H9 (cell line): Measurements from ENCODE around the gene ERICH2. TPM values are rescaled to one million over a fixed set of nuclear protein-coding genes. Genes with fewer than 3 reads are reported as not detected.
A peak's percentile ranks its signal among the peaks of the same experiment; 100 is the strongest.

Experiments
- DNase-seq: peaks from one replicate; pipeline ENCODE4 v3.0.0-alpha.2; 2017
- H2AFZ ChIP-seq: one replicate; pipeline ENCODE4 v1.6.1; 2013; ENCODE audit warnings: mild to moderate bottlenecking, low read length, control low read depth, moderate library complexity
- H2AK5ac ChIP-seq: 2 replicates; pipeline ENCODE4 v1.6.1; 2013; ENCODE audit warnings: low read length, control low read depth, mixed read lengths; ENCODE audit not compliant: insufficient read length
- H2BK120ac ChIP-seq: one replicate; pipeline ENCODE4 v1.6.1; 2013; ENCODE audit warnings: low read depth, mild to moderate bottlenecking, low read length, control low read depth, inconsistent platforms; ENCODE audit not compliant: poor library complexity, severe bottlenecking
- H2BK12ac ChIP-seq: 2 replicates; pipeline ENCODE4 v1.6.1; 2013; ENCODE audit warnings: low read length, control low read depth, mixed read lengths, low read depth; ENCODE audit not compliant: insufficient read length
- H2BK15ac ChIP-seq: 2 replicates; pipeline ENCODE4 v1.6.1; 2013; ENCODE audit warnings: low read depth, low read length, control low read depth
- H2BK20ac ChIP-seq: one replicate; pipeline ENCODE4 v1.6.1; 2013; ENCODE audit warnings: low read depth, mild to moderate bottlenecking, low read length, control low read depth, inconsistent platforms; ENCODE audit not compliant: poor library complexity, severe bottlenecking
- H2BK5ac ChIP-seq: 2 replicates; pipeline ENCODE4 v1.6.1; 2013; ENCODE audit warnings: low read length, control low read depth, mixed read lengths; ENCODE audit not compliant: insufficient read length
- H3K14ac ChIP-seq: 2 replicates; pipeline ENCODE4 v1.6.1; 2013; ENCODE audit warnings: low read length, control low read depth; ENCODE audit not compliant: insufficient read depth
- H3K18ac ChIP-seq: 2 replicates; pipeline ENCODE4 v1.6.1; 2013; ENCODE audit warnings: low read depth, mild to moderate bottlenecking, mixed read lengths, low read length, control low read depth; ENCODE audit not compliant: insufficient read length
- H3K23ac ChIP-seq: 2 replicates; pipeline ENCODE4 v1.6.1; 2013; ENCODE audit warnings: low read length, control low read depth, mixed read lengths, low read depth; ENCODE audit not compliant: insufficient read length
- H3K23me2 ChIP-seq: 2 replicates; pipeline ENCODE4 v1.6.1; 2013; ENCODE audit warnings: low read depth, mild to moderate bottlenecking, mixed read lengths, low read length, control low read depth; ENCODE audit not compliant: insufficient read length, poor library complexity, severe bottlenecking
- H3K27ac ChIP-seq: 2 replicates; pipeline ENCODE4 v1.5.1; 2013; ENCODE audit warnings: low read length, control low read depth, mixed read lengths, low read depth; ENCODE audit not compliant: insufficient read length
- H3K27me3 ChIP-seq: 2 replicates; pipeline ENCODE4 v1.6.1; 2013; ENCODE audit warnings: low read length, control low read depth, inconsistent platforms; ENCODE audit not compliant: insufficient read depth
- H3K4ac ChIP-seq: 2 replicates; pipeline ENCODE4 v1.6.1; 2013; ENCODE audit warnings: low read depth, mild to moderate bottlenecking, control low read depth, inconsistent platforms, low read length, moderate library complexity
- H3K4me1 ChIP-seq: 2 replicates; pipeline ENCODE4 v1.6.1; 2013; ENCODE audit warnings: low read length, control low read depth, inconsistent platforms; ENCODE audit not compliant: insufficient read depth
- H3K4me2 ChIP-seq: 2 replicates; pipeline ENCODE4 v1.6.1; 2013; ENCODE audit warnings: low read length, control low read depth, mixed read lengths; ENCODE audit not compliant: insufficient read length, insufficient read depth
- H3K56ac ChIP-seq: 2 replicates; pipeline ENCODE4 v1.6.1; 2013; ENCODE audit warnings: low read depth, mild to moderate bottlenecking, mixed read lengths, low read length, control low read depth; ENCODE audit not compliant: insufficient read length
- H3K79me1 ChIP-seq: 2 replicates; pipeline ENCODE4 v1.6.1; 2013; ENCODE audit warnings: low read depth, mild to moderate bottlenecking, moderate library complexity, low read length, control low read depth, inconsistent platforms; ENCODE audit not compliant: insufficient read depth, poor library complexity, severe bottlenecking
- H3K79me2 ChIP-seq: 2 replicates; pipeline ENCODE4 v1.6.1; 2013; ENCODE audit warnings: low read length, control low read depth, inconsistent platforms; ENCODE audit not compliant: insufficient read depth
- H3K9ac ChIP-seq: 2 replicates; pipeline ENCODE4 v1.6.1; 2013; ENCODE audit warnings: low read length, control low read depth, mixed read lengths; ENCODE audit not compliant: insufficient read length; ENCODE audit errors: extremely low read depth
- H3K9me3 ChIP-seq: one replicate; pipeline ENCODE4 v1.6.1; 2013; ENCODE audit warnings: low read depth, low read length, inconsistent platforms; ENCODE audit not compliant: control insufficient read depth
- H3T11ph ChIP-seq: one replicate; pipeline ENCODE4 v1.6.1; 2013; ENCODE audit warnings: mild to moderate bottlenecking, low read length, control low read depth, inconsistent platforms
- H4K20me1 ChIP-seq: one replicate; pipeline ENCODE4 v1.6.1; 2013; ENCODE audit not compliant: control insufficient read depth, insufficient read length, insufficient read depth
- H4K5ac ChIP-seq: 2 replicates; pipeline ENCODE4 v1.6.1; 2013; ENCODE audit warnings: low read depth, mild to moderate bottlenecking, mixed read lengths, low read length, control low read depth; ENCODE audit not compliant: insufficient read length
- H4K8ac ChIP-seq: replicated peaks from 2 replicates; pipeline ENCODE4 v1.6.1; 2013; ENCODE audit warnings: low read length, control low read depth, mixed read lengths, low read depth; ENCODE audit not compliant: insufficient read length
- H4K91ac ChIP-seq: 2 replicates; pipeline ENCODE4 v1.6.1; 2013; ENCODE audit warnings: low read depth, mild to moderate bottlenecking, moderate library complexity, mixed read lengths, low read length, control low read depth; ENCODE audit not compliant: insufficient read length
- H3K27ac Mint-ChIP-seq, 3 experiments: 2 replicates in 2 of 3; 3 replicates in 1 of 3; pipeline ENCODE4 v1.8.0; 2020 to 2021; ENCODE audit warnings: mixed read lengths in 3 of 3, mild to moderate bottlenecking in 1 of 3, moderate library complexity in 1 of 3
- H3K27me3 Mint-ChIP-seq: 2 replicates; pipeline ENCODE4 v1.8.0; 2021; ENCODE audit warnings: low read depth, mild to moderate bottlenecking, moderate library complexity, mixed read lengths
- H3K36me3 Mint-ChIP-seq, 3 experiments: 2 replicates in 2 of 3; 3 replicates in 1 of 3; pipeline ENCODE4 v1.8.0; 2020 to 2021; ENCODE audit warnings: low read depth in 3 of 3, mixed read lengths in 3 of 3; ENCODE audit not compliant: insufficient read depth in 1 of 3
- H3K4me1 Mint-ChIP-seq, 2 experiments: 2 replicates each; pipeline ENCODE4 v1.8.0; 2020; ENCODE audit warnings: mixed read lengths in 2 of 2
- H3K4me3 Mint-ChIP-seq, 2 experiments: 2 replicates in 1 of 2; 3 replicates in 1 of 2; pipeline ENCODE4 v1.8.0; 2020 to 2021; ENCODE audit warnings: mild to moderate bottlenecking in 2 of 2, mixed read lengths in 2 of 2, moderate library complexity in 1 of 2
- H3K9me3 Mint-ChIP-seq, 2 experiments: 2 replicates in 1 of 2; 3 replicates in 1 of 2; pipeline ENCODE4 v1.8.0; 2020; ENCODE audit warnings: mild to moderate bottlenecking in 2 of 2, mixed read lengths in 2 of 2, moderate library complexity in 1 of 2
- WGBS: extraction: QIAGEN DNeasy Blood & Tissue Kit; methylation state at CpG from one replicate; pipeline ENCODE4 v1.1.7; 2013; ENCODE audit warnings: missing lambda C conversion rate, low lambda C conversion rate, mixed read lengths; ENCODE audit not compliant: insufficient read length; ENCODE audit errors: extremely low coverage; 5-methylcytosine and 5-hydroxymethylcytosine counted together
- total RNA-seq: library from RNA; stranded (reverse); gene quantifications from 2 replicates; pipeline ENCODE4 v1.2.1, GENCODE V29; 2021
- TF ChIP-seq, protein P1 (sequence below): fragments of 200-600 bp; sonication (generic); conservative IDR thresholded peaks from 3 replicates; pipeline ENCODE4 v1.8.0; 2021; ENCODE audit warnings: antibody characterized with exemption, mild to moderate bottlenecking

Gene ERICH2
- total RNA-seq, 1 experiment from 2014 or later: 1.2 TPM

DNA sequence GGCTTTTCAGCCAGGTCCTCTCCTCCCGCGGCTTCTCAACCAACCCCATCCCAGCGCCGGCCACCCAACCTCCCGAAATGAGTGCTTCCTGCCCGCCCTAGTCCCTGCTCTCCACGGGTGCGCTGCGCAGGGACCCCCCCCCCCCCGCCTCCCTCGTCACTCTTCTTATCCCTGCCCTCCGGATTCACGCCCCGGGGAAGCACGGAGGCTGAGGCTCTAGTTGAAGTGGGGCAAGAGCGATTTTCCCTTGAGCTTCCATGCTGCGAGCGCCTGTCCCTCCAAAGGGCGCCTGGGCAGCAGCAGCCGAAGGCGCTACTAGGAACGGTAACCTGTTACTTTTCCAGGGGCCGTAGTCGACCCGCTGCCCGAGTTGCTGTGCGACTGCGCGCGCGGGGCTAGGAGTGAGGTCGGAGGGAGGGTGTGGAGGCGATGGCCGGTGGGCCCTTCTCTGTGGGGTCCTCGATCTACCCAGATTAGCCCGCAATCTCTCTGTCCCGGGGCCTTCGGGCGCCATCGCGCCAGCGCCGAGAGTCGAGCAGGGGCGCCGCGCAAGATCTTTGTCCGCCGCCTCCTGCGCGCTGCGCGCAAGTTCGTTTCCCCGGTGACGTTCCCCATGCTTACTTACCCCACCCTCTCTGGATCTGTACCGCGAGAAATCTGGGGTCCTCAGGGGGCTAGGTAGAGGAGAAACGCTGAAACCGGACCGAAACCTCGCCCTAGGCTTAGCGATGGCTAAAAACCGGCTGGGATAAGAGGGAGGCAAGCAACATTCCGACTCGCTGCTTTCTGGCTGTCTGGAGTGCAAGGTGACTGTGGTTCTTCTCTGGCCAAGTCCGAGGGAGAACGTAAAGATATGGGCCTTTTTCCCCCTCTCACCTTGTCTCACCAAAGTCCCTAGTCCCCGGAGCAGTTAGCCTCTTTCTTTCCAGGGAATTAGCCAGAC, 47.2 kb downstream of the ERICH2 start:
- Histone ChIP-seq H3K4ac (no peak overlapping the region), H2BK12ac (no peak overlapping the region), H2AK5ac (no peak overlapping the region), H3K9ac (no peak overlapping the region), H4K91ac (no peak overlapping the region), H3K23ac (no peak overlapping the region), H2AFZ (no peak overlapping the region), H3K56ac (no peak overlapping the region), H2BK5ac (no peak overlapping the region), H3K79me1 (no peaks in the 10 kb centered on the region), H4K20me1 (peaks cover 2% of the 10 kb centered on the region), H4K5ac (no peak overlapping the region), H3K18ac (no peak overlapping the region), H4K8ac (no peak overlapping the region), H3T11ph (no peak overlapping the region), H3K27me3 (peaks cover 80% of the 10 kb centered on the region), H3K9me3 (no peaks in the 10 kb centered on the region), H2BK120ac (no peak overlapping the region), H2BK15ac (no peak overlapping the region), H3K23me2 (peaks cover 53% of the 10 kb centered on the region), H3K79me2 (no peaks in the 10 kb centered on the region), H3K14ac (no peak overlapping the region), H3K27ac (no peak overlapping the region), H2BK20ac (no peak overlapping the region), H3K4me2 (peak overlapping the region; percentile 70), H3K4me1 (peaks cover 2% of the 10 kb centered on the region; the same call in 1 of the 2 replicates)
- Mint-ChIP-seq H3K27ac (no peak overlapping the region), H3K4me1 (peaks cover 61 to 66% of the 10 kb centered on the region in 2 experiments), H3K36me3 (no peaks in the 10 kb centered on the region; a peak in 1 of 7 replicates), H3K27me3 (peaks cover 98% of the 10 kb centered on the region), H3K4me3 (peak overlapping the region; percentile 63 to 82), H3K9me3 (peaks cover 3 to 4% of the 10 kb centered on the region in 2 experiments; a peak in 4 of 5 replicates)
- peak; percentile 51 for DNase-seq
- TF ChIP-seq, protein P1, sequence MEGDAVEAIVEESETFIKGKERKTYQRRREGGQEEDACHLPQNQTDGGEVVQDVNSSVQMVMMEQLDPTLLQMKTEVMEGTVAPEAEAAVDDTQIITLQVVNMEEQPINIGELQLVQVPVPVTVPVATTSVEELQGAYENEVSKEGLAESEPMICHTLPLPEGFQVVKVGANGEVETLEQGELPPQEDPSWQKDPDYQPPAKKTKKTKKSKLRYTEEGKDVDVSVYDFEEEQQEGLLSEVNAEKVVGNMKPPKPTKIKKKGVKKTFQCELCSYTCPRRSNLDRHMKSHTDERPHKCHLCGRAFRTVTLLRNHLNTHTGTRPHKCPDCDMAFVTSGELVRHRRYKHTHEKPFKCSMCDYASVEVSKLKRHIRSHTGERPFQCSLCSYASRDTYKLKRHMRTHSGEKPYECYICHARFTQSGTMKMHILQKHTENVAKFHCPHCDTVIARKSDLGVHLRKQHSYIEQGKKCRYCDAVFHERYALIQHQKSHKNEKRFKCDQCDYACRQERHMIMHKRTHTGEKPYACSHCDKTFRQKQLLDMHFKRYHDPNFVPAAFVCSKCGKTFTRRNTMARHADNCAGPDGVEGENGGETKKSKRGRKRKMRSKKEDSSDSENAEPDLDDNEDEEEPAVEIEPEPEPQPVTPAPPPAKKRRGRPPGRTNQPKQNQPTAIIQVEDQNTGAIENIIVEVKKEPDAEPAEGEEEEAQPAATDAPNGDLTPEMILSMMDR: no peak
- no CpG with 5 or more reads among the region's 69 CpGs for WGBS
